Kidney epithelial cell (primary cell): Measurements from ENCODE around the gene TMEM106C. TPM values are rescaled to one million over a fixed set of nuclear protein-coding genes. Genes with fewer than 3 reads are reported as not detected.

Experiments used
- DNase-seq: peaks from one replicate; pipeline ENCODE4 v3.0.0-alpha.2; 2010; ENCODE audit warnings: low read depth
- H3K27me3 ChIP-seq: 2 replicates; pipeline ENCODE4 v1.6.0; 2011; ENCODE audit warnings: low read length; ENCODE audit not compliant: control insufficient read depth, insufficient read depth
- H3K36me3 ChIP-seq: 2 replicates; pipeline ENCODE4 v1.5.1; 2011; ENCODE audit warnings: low read length; ENCODE audit not compliant: control insufficient read depth, insufficient read depth
- H3K4me3 ChIP-seq: 2 replicates; pipeline ENCODE4 v1.5.1; 2011; ENCODE audit warnings: low read depth, mild to moderate bottlenecking, control low read depth, low read length
- CTCF ChIP-seq: IDR thresholded peaks from 2 replicates; pipeline ENCODE4 v1.5.1; 2011; ENCODE audit warnings: mild to moderate bottlenecking, moderate library complexity, low read length, control low read depth, inconsistent platforms; ENCODE audit not compliant: insufficient read depth, poor library complexity, severe bottlenecking
- total RNA-seq: library from RNA; depleted of rRNA; stranded (reverse); fragments of >200 nt; gene quantifications from 2 replicates; pipeline ENCODE4 v1.2.3, GENCODE V29; 2015

TMEM106C gene
- total RNA-seq, 1 donor from 2014 or later = 133 TPM

DNA sequence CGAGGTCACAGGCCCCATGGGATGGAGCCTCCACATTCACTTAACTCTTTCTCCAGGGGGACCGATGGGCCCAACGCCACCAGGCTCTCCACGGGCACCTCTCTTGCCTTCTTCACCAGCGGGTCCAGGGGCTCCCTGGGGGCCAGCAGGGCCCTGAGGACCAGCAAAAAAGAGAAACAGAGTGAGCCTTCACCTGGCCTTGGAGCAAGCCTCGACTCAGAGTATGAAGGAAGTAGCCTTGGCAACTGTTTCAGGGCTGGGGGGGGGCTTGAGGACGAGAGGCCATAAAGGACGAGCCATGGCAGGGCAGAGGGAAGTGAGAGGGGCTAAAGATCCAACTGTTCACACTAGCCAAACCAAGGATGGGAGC, 22.9 kb downstream of the TMEM106C start:
- no peak for DNase-seq
- H3K36me3 ChIP-seq = no peaks in the 10 kb centered on the region
- no peak overlapping the region for H3K4me3 ChIP-seq
- peaks cover 12% of the 10 kb centered on the region for H3K27me3 ChIP-seq
- TF ChIP-seq CTCF = no peak

GRCh38 chr12:47986832-47987231, 23.4 kb downstream of the TMEM106C start:
- no peak for DNase-seq
- Histone ChIP-seq H3K4me3 (no peak overlapping the region), H3K27me3 (peaks cover 11% of the 10 kb centered on the region), H3K36me3 (no peaks in the 10 kb centered on the region)
- TF ChIP-seq CTCF = no peak

DNA sequence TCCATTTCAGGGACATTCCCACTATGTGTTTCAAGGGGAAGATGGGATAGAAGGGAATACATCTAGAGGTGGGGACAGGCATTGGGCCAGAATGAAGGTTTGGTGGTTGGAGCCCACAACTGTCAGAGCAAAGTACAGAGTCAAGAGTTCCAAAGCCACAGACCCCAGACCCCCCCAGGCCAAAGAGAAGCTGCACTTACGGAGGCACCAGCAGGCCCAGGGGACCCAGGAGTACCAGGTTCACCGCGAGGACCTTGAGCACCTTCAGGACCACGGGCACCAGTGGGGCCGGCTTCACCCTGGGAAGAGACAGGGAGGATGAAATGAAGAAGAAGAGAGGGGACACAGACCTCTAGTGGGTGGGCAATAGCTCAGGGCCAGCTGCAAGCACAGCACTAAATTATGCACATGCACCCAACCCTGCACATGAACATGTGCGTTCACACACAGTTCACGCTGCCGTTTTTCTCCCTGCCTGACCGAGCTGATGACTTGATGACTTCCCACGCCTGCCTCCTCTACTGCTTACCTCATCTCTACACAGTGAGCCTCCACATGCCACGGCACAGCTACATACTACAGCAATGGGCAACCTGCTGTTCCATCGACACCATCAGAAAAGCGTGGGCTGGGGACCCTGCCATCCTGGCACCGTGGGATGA, 24.1 kb downstream of the TMEM106C start:
- DNase-seq = no peak
- no peaks in the 10 kb centered on the region for H3K36me3 ChIP-seq
- no peak overlapping the region for H3K4me3 ChIP-seq
- TF ChIP-seq CTCF = no peak
- peaks cover 12% of the 10 kb centered on the region for H3K27me3 ChIP-seq

DNA sequence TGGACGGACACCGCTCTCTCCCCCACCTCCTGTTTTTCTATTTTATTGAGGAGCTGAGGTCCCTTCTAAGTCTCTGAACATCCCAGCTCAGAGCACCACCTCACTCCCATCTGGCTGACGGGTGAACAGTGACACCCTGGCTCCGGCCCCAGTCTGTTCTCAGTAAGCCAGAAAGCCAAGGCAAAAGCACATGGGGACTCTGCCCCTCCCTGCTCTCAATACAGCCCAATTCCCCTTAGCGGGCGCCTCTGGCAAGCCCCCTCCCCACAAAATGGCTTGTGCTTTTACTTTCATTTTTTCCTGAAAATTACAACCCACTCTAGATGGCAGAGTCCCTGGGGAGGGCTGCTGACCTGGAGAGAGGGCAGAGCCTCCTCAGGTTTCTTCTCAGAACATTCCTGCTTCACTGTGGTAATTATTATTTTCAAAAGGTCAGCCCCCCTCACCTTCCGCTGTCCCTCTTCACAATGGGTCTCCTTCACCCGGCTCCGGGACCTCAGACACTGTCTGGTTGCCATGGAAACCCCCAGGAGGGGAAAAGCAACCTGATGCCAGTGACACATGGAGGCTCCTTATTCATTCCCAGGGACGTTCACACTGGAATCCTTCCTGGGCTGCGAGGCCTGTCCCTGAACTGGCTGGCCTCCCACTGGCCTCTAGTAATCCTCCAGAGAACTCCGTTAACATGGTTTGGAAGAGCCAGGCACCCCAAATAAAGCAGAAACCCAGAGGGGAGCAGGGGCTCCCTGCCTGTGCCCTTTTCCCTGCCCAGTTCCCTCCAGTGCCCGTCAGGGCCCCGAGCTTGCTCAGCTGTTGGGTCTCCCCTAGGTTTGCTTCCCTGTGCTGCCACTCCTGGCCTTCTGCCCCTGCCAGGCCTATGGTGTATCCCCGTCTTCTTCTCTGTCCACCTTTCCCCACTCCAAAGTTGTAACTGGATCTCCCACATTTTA, 25.0 kb downstream of the TMEM106C start:
- Histone ChIP-seq H3K27me3 (peaks cover 10% of the 10 kb centered on the region), H3K4me3 (no peak overlapping the region), H3K36me3 (no peaks in the 10 kb centered on the region)
- peak; percentile 12 for DNase-seq
- no peak for TF ChIP-seq CTCF

DNA sequence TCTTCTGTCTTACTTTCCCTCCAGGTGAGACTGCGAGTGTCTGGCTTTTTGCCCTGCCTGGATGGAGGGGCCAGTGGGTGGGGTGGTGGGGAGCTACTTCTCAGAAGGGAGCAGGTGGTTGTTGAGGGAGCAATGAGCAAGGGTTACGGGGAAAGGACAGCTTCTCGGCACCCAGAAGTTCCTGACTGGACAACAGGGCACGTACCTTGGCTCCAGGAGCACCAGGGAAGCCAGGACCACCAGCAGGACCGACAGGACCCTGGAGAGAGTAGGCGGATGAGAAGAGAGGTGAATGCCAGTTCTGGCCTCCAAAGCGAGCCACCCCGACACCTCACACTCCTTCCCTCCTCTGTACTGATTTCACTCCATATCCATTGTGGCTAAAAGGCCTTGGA, 25.6 kb downstream of the TMEM106C start:
- Histone ChIP-seq H3K36me3 (no peaks in the 10 kb centered on the region), H3K4me3 (no peak overlapping the region), H3K27me3 (peaks cover 10% of the 10 kb centered on the region)
- DNase-seq = no peak
- TF ChIP-seq CTCF = no peak
